ENCODE data around the gene CPSF7.

DNA sequence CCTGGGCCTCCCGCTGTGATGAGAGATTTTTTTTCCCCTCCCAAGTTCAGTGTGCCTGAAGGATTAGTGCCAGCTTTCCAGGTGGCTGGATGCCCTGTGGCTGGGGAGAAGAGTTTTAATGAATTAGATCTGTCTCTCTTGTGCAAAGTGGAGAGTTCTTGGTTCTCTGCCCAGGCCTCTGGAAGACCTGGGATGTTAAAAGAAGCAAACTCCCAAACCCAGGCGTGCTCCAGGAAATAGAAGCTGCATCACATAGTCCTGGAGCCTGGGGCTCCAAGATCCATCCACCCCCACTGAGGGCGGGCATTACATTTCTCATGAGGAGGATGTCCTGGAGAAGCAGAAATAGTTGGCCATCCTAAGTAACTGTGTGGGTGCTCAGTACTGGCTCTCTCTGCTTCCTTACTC, 30.7 kb upstream of the CPSF7 start:
- TF ChIP-seq EP300 (IDR thresholded peaks at IDR 0.05; ENCODE audit: borderline replicate concordance) (no peak), FOXM1 (IDR thresholded peaks at IDR 0.05; ENCODE audit: borderline replicate concordance, low read depth) (no peak), RAD21 (IDR thresholded peaks at IDR 0.05; ENCODE audit: low read depth) (no peak), TAF1 (IDR thresholded peaks at IDR 0.05; ENCODE audit: low read depth) (no peak), YY1 (IDR thresholded peaks at IDR 0.05; ENCODE audit: low read depth) (no peak), REST (IDR thresholded peaks at IDR 0.05; ENCODE audit: low read depth) (no peak), TCF12 (IDR thresholded peaks at IDR 0.05; ENCODE audit: low read depth) (no peak), CEBPB (IDR thresholded peaks at IDR 0.05) (no peak), CREB1 (IDR thresholded peaks at IDR 0.05; ENCODE audit: low read depth) (no peak)
- TF ChIP-seq, protein P1, sequence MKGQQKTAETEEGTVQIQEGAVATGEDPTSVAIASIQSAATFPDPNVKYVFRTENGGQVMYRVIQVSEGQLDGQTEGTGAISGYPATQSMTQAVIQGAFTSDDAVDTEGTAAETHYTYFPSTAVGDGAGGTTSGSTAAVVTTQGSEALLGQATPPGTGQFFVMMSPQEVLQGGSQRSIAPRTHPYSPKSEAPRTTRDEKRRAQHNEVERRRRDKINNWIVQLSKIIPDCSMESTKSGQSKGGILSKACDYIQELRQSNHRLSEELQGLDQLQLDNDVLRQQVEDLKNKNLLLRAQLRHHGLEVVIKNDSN (IDR thresholded peaks at IDR 0.05): no peak
- TF ChIP-seq, protein P2, sequence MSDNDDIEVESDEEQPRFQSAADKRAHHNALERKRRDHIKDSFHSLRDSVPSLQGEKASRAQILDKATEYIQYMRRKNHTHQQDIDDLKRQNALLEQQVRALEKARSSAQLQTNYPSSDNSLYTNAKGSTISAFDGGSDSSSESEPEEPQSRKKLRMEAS (IDR thresholded peaks at IDR 0.05): no peak
